Measurements from ENCODE around the gene AHCYL1.
"Not testable (repeated sequence)": the region's sequence is repeated elsewhere in the genome, so short reads cannot be mapped to it uniquely, and the experiment has no call there.

AHCYL1 gene

GRCh38 chr1:109984456-109985246 lies at the start of gene AHCYL1:
TSS of gene AHCYL1 (plus strand) at chr1:109984765. CDS start at chr1:109985053, 288 bp downstream.
- DNase-seq (ENCODE audit: low spot score), result peak; percentile 99

DNA sequence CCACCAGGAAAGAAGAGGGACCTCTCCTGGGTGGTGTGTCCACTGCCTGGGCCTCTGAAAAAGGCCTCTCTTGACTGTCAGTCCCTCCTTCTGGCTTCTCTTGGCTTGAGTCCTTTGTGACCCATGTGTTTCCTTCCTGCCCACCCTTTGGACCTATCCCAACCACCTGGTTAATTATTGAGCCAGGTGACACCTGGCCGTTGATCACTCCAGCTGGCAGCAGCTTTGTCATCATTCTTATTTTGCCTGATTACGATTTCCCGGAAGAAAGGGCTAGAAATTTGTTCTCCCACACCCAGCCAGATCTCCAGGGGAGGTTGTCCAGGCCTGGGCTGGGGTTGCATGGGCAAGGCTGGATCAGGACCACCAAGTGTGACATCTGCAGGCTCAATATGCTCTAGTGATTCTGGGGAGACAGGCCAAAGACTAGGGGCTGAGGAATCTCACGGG lies 49.1 kb upstream of the AHCYL1 start:
- DNase-seq (ENCODE audit: low spot score), result no peak

- no peak for DNase-seq (ENCODE audit: low spot score)
Measured at GRCh38 chr1:109937738-109938137, 46.8 kb upstream of the AHCYL1 start.

DNA sequence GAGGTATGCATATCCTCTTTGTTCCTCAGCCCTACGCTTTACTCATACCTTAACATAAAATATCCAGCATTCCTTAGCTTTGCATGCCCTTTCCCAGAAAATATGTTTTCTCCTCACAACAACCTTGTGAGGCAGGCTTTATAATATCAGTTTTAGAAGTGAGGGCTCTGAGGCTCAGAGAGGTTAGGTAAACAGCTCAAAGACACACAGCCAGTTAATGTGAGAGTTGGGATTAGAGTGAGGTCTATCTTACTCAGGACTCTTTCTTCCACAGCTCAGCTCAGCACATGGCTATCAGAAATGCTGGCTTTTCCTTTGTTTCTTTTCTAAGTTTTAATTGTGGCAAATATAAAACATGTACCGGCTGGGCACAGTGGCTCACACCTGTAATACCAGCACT lies 46.0 kb upstream of the AHCYL1 start:
- no peak for DNase-seq (ENCODE audit: low spot score)

DNA sequence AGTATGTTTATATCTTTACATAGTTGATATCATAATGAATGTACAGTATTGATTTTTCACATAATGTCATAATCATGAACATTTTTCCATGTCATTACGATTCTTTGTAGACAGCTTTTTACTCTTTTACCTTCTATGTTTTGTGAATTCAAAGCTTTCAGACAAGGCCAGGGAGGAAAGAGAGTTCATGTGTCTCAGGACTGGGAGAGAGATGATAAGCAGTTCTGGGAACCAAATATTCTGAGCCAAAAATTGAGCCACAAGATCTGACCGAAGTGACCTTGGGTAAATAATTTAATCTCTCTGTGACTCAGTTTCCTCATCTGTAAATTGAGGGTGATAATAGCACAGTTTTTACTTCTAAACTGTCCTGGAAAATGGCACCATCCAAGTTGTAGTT lies 42.1 kb upstream of the AHCYL1 start:
- no peak for DNase-seq (ENCODE audit: low spot score)

GRCh38 chr1:109944541-109944940 lies 40.0 kb upstream of the AHCYL1 start:
- no peak for DNase-seq (ENCODE audit: low spot score)

- DNase-seq (ENCODE audit: low spot score), result no peak
Measured at GRCh38 chr1:109946511-109946910, 38.1 kb upstream of the AHCYL1 start.

DNA sequence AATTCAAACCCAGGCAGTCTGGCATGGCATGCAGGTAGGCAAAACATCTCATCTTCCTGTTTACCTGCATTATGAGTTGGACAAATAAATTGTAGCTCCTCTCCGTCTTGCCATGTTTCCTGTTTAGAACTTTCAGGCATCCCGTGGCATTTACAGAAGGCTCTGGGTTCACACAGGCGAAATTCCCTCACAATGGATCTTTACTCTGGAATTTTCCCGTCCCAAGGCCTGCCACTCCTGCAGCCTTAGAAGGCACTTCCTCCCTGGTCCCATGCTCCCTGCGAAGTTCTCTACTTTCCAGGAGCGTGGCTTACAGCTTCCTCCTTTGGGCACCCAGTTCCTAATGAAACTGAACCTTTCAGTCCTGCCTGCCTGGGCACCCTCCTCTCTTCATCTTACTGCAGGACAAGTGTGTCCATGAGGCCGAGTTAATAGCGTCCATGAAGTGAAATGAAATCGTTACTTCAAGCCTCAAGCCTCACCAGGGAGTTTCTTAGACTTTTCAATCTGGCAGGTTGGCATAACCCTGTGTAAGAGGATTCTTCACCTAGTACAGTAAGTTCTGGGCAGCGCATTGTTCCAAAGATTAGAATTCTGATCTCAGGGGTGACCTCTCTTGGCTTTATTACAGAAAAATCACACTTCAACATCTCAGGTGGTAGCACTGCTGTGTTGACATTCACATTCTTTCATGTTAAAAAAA lies 36.8 kb upstream of the AHCYL1 start:
- DNase-seq (ENCODE audit: low spot score), result no peak

GRCh38 chr1:109948285-109948630 lies 36.3 kb upstream of the AHCYL1 start:
- DNase-seq (ENCODE audit: low spot score), result no peak

GRCh38 chr1:109950038-109950437 lies 34.5 kb upstream of the AHCYL1 start:
- DNase-seq (ENCODE audit: low spot score), result no peak

GRCh38 chr1:109950509-109950908 lies 34.1 kb upstream of the AHCYL1 start:
- no peak for DNase-seq (ENCODE audit: low spot score)

DNA sequence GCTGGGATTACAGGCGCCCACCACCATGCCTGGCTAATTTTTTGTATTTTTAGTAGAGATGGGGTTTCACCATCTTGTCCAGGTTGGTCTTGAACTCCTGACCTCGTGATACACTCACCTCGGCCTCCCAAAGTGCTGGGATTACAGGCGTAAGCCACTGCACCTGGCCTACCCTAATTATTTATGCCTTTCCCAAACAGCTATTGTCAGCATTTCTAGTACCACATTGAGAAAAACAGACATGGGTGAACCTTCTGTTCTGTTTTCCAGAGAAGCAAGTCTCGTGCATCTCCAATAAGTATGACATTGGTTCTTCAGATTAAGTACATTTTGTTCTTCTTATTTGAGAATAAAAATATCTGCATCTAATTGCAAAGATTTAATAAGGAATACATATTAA lies 33.1 kb upstream of the AHCYL1 start:
- not testable (repeated sequence) for DNase-seq (ENCODE audit: low spot score)

DNA sequence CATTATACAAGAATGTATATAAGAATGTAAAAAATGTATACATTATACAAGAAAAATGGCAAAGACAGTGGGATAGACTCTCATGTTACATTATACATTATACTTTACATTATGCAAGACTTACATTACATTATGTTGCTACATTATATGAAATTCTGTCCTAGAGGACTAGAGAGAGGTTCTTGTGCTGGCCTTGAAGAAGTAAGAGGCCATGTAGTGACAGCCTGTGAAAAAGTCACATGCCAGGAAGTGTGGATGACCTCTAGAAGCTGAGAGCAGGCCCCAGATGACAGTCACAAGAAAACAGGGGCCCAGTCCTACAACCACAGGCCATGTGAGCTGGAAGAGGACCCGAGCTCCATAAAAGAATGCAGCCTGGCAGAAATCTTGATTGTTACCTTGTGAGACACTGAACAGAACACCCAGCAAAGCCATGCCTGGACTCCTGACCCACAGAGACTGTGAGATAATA lies 30.5 kb upstream of the AHCYL1 start:
- no peak for DNase-seq (ENCODE audit: low spot score)

DNA sequence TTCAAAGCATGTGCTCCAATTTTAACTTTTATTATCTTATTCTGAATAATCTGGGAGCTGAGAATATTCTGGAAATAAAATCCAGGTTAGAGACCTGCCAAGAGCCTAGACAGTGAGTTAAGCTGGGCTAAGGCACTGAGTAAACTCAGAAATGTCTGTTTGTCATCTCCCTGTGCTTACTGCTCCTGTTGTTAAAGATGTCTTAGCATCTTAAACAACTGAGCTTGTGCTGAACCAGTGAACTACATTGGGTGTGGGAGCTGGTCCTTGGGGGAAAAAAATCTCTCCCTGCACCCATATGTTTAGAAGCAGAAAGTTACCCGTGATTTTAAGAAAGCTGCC lies 25.0 kb upstream of the AHCYL1 start:
- DNase-seq (ENCODE audit: low spot score), result no peak

DNA sequence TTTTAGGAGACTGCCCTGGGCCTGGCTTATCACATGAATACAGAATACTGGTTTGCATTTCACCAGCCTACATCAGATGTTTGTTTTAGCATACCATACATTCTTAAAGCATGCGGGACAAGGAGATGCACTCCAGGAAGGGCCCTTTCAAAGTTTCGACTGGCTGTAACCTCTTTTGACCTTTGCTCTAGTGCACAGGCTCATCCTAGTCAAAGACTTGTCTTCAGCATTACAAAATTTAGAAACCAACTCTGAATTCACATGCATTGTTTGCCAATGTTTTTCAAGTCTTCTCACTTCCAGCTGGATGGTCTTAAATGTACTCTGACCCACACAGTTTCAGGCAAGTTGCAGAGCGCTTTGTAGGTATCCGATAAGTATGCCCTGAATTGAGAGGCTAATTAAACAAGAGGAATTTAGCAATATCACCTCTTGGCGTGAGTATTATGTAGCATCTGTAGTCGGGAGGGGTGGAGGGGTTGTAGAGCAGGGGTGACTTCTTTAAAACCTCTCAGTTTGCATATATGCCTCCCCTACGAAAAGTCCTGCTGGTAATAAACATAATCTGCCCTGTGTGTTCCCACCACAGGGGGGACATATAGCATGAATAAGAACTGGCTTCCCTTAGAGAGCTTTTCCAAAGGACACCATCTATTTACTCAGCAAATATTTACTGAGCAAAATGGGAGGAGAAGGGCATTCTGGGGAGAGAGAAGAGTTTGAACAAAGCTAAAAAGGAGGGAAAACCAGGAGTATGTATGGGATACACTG lies 24.4 kb upstream of the AHCYL1 start:
- DNase-seq (ENCODE audit: low spot score), result no peak

GRCh38 chr1:109960745-109961094 lies 23.8 kb upstream of the AHCYL1 start:
- DNase-seq (ENCODE audit: low spot score), result no peak

DNA sequence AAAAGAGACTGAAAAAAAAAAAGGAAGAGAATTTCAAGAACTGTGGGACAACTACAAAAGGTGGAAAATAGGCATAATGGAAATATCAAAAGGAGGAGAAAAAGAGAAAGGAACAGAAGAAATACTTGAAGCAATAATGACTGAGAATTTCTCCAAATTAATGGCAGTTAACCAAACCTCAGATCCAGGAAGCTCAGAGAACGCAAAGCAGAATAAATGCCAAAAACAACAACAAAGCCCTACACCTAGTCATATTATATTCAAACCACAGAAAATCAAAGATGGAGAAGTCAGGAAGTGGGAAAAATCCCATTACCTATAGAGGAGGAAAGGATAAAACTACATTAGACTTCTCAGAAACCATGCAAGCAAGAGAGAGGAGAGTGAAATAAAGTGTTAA lies 20.7 kb upstream of the AHCYL1 start:
- no peak for DNase-seq (ENCODE audit: low spot score)

GRCh38 chr1:109969146-109969829 lies 15.3 kb upstream of the AHCYL1 start:
- no peak for DNase-seq (ENCODE audit: low spot score)

DNA sequence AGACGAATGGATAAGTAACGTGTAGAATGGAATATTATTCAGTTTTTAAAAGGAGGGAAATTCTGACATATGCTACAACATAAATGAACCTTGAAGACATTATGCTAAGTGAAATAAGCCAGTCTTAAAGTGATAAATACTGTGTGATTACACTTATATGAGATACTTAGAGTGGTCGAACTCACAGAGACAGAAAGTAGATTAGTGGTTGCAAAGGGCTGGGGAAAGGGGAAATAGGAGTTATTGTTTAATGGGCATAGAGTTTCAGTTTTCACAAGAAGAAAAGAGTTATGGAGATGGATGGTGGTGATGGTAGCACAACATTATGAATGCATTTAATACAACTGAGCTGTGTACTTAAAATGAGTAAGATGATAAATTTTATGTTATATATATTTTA lies 14.7 kb upstream of the AHCYL1 start:
- no peak for DNase-seq (ENCODE audit: low spot score)

- DNase-seq (ENCODE audit: low spot score), result no peak
Measured at GRCh38 chr1:109971559-109971958, 13.0 kb upstream of the AHCYL1 start.

DNA sequence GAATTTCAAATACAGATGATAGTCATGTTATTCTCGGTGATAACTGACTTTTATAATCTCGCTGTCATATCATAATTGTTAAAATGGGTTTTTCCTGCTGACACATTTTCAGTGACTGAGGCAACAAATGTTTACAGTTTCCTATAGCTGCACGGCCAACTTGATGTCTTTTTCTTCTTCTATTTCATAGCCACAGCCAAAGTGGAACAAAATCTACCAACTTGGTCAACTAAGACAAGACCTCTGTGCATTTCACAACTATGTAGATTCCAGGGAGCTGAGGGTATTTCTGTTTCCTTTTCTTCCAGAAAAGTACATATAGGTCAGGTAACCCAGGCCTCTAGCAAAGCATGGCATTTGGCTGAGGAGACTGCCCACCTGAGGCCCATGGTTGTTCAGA lies 10.4 kb upstream of the AHCYL1 start:
- no peak for DNase-seq (ENCODE audit: low spot score)

DNA sequence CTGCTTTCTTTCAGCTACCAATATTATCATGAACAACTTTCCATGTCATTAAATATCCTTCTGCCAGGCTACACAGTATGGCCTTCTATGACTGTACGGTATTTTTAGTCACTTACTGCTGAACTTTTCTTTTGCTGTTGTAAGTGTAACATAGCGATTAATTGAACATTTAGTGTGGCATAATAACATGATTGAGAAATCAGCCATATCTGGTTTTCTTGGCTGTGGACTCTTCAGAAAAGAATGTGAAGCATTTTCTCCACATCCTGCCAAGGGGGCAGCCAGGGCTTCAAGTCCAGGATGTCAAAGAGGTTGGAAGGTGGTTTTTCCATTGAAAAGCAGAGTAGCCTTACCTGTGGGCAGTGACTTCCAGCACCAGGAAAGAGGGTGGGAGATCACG lies 8.8 kb upstream of the AHCYL1 start:
- DNase-seq (ENCODE audit: low spot score), result no peak
